CD4-positive, alpha-beta T cell treated with Interleukin-15 for 4 hours (primary cell): ENCODE measurements around the gene SLC22A4.

Source experiments
- DNase-seq: peaks from one replicate; pipeline ENCODE4 v3.0.0-alpha.2; 2020; ENCODE audit warnings: low spot score

The SLC22A4 gene

DNA sequence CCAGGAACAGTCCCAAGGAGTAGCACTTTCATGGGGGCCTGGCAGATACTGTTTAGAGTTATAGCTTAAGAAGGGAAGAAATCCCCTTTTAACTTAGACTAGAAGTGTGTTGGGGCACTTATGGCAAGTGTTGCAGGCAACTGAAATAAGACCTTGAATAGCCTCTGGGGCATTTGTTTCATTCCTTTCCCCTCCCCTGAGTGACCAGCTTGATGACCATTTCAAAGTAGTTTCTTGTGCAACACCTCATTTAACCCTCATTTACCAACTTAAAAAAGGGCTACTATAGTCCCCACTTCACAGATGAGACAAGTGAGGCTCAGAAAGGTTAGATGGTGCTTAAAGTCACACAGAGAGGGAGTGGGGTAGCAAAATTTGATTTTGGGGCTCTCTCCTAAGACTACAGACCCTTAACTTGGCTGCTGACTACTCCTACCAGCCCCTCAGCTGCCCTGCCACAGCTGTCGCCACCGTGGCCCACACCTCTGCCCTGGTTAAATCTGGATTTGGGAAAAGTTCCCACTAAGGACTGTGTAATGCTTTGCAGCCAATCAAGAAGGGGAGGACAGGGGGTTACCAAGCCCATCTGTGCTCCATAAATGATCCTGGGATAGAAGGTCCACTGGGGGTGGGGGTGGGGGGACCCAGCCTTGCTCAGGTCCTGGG is 31.2 kb upstream of the SLC22A4 start:
- DNase-seq = no peak

DNA sequence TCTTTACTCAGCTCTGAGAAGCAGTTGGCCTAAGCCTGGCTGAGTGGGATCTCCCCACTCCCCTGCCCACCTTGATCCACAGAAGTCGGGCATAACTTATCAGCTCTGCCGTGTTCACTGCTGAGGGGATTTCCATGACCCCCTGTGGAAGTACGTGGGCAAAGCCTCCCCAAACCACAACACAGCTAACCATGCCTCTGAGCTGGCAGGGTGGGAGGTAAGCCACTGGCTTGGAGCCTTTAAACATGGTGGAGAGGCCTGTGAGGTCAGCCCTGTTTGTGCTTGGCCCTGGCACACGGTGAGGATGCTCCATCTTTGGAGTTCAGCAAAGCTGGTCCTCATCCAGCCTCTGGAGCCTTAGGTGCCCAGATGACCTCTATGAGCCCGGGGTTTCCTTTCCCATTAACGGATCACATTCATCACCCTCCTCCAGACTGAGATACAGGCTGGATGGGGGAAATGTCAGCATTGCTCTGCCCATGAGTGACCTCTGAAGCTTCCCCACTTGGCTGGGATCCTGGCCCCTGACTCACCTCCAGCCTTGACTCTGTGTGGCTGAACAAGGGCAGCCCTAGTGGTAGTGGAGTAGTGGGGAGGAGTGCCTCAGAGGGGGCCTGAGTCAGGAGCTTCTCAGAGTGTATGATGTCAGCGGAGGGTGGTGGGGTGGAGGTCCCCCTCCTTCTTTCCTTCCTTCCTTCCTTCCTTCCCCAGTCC is 30.5 kb upstream of the SLC22A4 start:
- no peak for DNase-seq

DNA sequence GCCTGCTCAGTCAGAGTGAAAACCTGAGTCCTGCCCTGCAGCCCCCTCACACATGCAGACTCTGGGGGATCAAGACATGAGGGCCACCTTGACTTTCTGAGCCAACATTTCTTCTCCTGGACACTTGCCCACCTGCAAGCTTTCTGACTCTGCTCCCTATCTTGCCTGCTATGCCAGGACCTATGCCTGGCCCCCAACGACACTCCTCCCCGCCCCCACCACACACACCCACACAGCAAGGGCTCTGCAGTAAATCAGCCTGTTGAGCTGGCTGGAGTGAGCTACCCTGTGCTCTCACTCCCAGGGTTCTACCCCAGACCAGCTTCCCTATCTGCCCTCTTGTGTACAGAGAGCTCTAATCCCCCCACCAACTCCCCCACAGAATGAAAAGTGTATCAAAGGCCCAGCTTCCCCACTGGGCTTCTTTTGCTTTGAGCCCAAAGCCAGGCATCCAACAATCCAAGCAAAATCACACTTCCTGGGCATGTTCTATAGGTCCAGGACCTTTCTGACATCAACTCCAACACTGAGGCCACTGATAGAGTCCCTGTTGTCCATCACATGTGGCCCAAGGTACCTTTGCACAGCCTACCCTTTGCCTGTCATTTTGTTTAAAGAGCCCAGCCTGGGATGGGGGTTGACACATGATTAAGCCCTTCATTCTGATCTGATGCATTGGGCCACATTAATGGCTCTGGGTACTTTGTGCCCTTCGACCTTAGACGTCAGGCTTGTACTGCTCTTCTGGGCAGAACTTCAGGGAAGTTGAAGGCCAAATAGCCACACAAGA is 29.5 kb upstream of the SLC22A4 start:
- no peak for DNase-seq

DNA sequence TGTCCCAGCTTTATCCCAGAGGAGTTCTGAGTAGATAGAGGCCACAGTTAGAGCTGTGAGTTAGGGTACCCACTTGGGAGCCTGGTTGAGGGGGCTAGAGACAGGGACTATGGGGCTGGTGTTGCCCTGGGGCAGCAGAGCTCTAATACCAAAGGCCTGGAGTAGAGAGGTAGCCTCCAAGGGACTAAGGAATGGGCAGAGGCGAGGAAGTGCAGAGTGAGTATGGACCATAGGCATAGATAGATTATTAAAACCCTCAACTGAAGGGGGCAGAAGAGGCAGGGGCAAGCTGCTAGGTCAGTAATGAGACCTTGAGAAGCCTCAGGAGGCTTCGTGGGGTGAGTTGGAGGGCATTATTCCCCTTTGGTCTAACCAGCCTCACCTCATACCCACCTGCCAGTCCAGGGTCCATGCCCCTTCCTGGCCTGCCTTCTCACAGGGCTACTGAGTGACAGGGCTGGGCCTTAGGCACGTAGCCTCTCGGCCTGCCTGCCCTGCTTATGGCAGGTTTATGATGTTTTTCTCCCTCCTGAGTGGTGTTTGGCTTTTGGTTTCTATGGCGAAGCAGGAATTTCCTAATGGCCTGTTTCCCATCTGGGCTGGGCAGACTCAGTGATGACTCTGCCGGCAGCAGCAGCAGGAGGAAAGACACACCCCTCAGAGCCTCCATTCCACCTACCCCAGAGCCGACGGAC is 28.7 kb upstream of the SLC22A4 start:
- DNase-seq = no peak

DNA sequence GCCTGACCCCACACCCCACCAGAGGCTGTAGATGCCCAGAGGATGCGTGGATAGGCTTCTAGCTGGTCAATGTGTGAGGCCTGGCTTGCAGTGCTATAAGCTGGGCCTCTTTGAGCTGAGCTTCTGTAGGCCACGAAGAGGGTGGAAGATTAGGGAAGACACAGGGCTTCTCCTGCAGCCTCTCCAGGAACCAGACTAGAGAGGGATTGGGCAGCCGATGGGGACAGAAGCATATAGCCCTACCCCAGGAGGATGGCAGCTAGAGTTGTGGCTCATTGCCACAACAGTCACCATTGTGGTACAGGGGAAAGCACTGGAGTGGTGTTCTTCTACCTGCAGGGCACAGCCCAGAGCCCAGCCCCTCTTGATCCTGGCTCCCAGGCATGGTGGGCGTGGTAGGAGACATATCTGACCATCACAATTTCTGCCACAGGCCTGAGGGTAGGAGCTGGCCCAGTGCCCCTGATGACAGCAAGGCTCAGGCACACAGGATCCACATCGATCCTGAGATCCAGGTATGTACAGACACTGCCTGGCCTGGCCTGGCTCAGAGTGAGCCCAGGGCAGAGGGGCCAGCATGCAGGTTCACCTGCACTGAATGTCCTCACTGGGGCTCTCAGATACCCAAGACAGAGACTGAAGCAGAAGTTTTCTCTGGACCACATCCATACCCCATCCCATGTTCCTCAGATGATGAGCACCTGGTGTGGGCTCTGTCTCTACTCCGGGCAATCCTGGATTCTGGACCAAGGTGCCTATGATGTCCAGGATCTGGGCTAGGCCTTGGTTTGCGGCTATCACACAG is 28.0 kb upstream of the SLC22A4 start:
- no peak for DNase-seq

DNA sequence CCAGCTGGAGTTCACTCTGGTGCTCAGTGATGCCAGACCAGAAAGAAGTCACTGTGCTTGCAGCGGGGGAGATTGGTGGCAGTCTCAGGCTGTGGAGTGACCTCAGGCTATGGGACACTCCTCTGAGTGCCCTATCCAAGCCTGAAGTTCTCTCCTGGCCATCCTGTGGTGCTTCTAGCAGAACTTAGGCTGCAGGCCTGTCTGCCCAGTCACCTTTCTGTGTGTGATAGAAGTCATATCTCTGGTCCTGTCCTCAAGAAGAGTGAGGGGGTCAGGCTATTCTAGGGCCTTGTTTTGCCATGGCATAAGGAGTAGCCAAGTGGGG is 27.4 kb upstream of the SLC22A4 start:
- no peak for DNase-seq

DNA sequence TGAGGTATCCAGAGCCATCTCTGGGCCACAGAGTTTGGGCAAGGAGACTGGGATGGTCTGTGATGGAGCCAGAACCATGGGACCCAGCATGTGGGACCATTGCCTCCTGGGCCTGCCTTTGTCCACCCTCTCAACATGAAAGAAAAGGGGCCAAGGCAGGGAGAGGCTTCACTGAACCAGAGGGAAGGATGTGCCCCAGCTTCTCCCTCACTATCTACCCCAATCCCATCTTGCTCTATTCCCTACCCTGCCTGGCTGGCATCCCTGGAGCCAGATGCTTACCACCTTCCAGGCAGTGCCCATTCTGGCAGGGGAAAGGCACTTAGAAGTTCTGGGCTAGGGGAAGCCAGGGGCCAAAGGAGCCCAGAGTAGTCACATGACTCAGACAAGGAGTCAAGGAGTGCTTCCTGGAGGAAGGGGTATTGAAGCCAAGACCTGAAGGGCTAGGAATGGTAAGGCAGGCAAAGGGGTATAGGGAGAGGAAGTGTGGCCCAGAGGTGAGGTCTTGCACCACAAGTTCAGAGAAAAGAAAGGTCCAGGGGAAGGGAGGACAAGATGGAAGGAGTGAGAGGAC is 26.9 kb upstream of the SLC22A4 start:
- DNase-seq = no peak

DNA sequence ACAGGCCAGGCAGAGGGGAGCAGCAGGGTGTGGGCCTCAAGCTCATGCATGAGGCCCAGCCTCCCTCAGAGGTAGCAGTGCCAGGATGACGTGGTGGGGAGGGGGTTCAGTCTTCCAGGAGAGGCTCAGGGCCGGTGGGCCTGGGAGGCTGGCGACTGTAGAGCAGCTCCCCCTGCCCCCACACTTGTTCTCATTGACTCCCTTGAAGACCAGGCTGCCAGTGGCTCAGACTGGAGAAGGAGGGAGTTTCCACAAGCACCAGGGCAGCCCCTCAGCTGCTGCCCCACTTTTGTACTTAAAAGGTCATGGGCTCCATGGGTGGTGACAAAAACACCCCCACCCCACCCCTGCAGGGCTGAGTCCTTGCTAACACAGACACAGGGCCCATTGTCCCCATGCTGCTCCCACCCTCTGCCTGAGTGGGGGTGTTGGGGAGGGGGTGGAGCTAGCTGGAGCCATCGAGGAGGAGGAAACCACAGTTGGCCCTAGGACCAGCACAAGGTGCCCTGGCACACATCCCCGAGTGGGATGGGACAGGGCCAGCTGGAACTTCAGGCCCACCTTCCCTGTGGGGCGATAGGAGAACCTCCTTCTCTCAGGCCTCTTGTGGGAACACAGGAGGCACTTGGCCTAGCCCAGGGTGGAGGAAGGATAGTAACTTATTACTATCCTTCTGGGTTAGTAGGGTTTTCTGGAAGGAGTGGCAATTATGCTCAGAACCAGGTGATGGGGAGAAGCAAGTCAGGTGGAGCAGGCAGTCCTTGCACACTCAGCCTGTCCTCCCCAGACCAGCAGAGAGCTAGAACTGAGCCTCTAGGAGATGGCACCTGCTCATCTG is 26.0 kb upstream of the SLC22A4 start:
- no peak for DNase-seq

DNA sequence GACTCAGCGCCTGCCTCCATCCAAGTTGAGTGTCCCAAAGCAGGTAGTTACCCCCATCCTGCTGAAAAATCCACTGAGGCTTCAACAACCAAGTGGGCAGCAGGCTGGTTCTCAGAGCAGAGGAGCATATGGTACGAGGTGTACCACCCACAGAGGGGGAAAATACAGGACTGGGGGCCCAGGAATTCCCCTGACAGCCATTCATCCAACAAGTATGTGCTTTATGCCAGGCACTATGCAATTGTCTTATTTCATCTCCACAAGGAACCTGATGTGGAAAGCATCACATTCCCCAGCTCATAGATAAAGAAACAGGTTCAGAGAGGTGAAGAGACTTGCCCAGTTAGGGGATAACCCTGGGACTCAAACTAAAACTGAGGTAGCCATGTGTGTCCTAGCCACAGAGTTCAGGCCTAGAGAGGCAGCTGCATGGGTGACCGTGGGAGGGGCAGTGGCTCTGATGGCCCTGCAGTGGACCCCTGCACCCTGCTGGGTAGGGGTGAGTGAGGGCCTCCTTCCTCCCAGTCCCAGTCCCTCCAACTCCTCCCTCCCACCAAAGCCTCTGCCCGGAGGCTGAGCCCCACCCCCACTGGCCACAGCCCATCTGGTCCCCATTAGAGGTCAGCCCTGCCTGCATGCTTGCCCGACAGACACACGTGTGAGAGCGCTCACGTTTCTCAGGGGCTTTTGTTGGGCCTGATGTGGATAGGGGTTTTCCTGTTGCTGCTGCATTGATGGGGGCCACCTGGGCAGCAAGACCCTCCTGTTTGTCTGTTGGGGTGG is 25.2 kb upstream of the SLC22A4 start:
- no peak for DNase-seq

DNA sequence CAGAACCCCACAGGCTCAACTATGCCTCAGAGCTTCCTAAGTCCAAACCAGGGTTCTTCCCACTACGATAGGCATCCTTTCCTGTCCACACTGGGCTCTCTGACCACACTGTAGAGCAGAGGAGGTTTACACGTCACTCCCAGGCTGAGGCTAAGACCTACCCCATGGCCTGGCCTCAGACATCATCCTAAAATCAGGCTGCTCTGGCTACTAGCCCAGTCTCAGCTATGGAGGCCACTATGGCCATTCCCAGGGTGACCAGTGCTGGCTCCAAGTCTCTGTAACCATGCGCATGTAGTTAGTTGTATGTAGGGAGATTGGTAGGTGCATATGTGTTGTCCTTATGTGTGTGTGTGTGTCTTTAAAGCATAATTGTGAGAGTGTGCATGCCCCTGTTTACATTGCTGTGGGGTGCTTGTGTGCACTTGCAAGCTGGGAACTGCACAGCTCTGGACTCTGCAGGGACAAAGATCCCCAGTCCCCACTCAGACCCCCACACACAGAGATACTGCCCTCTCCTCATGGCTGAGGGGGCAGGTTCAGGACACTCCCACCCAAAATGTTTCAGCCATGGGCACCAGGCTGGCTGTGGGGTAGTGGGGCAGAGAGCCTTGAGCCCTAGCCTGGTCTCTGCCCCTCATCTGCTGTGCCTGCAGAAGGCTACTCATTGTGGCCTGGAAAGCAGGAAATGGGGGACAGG is 24.4 kb upstream of the SLC22A4 start:
- no peak for DNase-seq

DNA sequence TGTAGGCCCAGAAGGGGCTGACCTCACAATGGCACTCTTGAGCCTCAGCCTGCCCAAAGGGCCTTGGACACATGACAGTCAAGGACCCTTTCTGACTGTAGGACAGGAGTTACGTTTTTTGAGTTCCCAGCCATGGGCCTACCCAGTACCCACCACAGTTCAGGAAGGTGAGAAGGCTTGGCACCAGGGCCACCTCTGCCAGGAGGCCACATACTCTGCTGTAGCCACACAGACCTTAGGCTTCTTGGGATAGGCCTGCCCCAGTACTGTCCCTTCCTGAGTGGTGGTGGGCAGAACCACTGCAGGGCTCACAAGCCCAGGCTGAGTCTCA is 23.9 kb upstream of the SLC22A4 start:
- no peak for DNase-seq

DNA sequence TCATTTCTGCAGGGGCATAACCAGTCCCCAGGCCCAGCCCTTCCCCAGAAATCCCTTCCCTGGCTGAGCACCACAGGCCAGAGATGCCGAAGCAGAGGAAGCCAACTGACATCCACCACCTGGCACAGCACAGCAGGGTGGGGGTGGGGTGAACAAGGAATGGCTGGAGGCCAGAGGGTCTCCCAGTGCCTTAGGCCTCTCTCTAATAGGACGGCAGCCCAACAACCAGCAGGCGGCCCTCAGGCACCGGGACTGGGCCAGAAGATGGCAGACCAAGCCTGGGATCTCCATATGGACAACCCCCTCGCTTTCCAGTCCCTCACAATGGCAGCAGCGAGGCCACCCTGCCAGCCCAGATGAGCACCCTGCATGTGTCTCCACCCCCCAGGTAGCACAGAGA is 23.5 kb upstream of the SLC22A4 start:
- DNase-seq = no peak

DNA sequence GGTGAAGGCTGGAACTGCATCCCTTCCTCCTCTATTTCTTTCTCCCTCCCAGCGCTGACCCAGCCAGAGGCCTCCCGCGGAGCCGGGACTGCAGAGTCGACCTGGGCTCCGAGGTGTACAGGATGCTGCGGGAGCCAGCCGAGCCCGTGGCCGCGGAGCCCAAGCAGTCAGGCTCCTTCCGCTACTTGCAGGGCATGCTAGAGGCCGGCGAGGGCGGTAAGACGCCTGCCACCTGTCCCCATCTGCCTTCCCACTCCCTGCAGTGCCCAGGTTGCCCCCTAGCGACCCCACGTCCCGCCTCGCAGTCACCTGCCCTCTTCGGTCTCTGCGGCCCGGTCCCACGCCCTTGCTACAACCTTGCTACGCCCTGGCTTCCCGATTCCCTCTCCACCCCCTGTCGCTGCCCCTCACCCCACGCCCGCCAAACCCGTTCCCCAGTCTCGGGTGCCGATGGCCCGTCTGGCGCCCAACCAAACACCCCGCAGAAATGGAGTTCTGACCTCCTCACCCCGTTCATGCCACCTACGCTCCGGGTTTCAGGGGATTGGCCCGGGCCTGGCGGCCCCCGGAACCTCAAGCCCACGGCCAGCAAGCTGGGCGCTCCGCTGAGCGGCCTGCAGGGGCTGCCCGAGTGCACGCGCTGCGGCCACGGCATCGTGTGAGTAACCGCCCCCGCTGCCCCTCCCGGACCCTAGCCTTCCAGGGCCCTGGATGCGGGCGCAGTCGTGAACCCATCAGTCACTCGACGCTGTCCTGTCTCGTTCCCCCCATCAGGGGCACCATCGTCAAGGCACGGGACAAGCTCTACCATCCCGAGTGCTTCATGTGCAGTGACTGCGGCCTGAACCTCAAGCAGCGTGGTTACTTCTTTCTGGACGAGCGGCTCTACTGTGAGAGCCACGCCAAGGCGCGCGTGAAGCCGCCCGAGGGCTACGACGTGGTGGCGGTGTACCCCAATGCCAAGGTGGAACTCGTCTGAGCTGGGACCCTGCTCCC is 22.6 kb upstream of the SLC22A4 start:
- no peak for DNase-seq

DNA sequence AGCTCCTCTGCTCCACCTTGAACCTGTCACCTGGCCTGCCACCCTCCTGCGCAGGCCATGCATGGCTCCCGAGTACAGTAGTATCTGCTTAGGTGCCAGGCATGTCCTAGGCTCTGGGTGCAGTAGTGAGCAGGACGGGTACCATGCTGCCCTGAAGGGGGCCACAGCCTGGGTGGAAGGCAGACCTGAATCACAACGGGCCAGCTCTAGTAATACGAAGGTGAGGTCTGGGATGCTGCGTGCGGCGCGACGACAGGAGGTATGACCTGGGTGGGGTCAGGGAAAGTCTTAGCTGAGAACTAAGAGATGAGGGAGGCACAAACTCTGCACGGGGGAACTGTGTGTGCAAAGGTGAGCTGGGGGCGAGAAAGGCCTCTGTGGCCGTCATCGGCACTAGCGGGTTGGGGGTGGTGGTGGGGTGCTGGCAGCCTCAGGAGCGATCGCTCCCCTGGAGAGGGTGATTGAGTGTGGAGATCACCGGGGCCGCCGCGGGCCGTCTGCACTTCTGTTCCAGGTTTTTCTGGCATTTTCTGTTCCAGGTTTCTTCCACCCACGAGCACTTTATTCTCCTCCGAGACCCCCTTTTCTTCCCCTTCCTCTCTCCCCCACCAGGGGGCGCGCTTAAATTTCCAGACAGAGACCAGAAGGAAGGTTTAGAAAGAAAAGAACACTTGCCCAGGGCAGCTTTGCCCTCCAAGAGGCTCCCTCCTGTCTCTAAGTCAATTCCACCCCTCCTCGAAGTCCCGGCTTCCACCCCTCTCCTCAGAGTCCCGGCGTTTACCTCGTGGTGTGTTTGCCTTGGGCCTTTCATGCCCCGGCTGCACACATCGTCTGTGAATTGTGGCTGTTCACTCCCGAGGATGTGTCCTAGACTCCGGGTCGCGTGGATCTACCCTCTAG is 21.6 kb upstream of the SLC22A4 start:
- peak; percentile 64 for DNase-seq

DNA sequence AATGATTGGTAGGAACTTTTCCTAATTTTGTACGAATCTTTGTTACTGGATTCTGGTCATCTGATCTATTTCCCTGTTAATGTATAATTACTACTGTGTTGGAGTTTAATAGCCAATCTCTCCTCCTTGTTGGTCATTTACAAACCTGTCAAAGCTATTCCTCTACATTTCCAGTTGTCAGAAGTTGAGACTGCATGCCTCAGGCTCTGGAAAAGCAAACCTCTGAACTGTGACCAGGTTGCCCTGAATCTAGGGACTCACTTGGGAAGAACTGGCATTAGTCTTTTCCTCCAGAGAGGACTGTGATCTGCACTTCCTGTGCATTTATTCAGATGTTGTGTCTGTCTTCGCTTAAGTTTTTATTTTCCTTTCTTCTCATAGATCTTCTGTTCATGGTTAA is 20.6 kb upstream of the SLC22A4 start:
- DNase-seq = no peak

DNA sequence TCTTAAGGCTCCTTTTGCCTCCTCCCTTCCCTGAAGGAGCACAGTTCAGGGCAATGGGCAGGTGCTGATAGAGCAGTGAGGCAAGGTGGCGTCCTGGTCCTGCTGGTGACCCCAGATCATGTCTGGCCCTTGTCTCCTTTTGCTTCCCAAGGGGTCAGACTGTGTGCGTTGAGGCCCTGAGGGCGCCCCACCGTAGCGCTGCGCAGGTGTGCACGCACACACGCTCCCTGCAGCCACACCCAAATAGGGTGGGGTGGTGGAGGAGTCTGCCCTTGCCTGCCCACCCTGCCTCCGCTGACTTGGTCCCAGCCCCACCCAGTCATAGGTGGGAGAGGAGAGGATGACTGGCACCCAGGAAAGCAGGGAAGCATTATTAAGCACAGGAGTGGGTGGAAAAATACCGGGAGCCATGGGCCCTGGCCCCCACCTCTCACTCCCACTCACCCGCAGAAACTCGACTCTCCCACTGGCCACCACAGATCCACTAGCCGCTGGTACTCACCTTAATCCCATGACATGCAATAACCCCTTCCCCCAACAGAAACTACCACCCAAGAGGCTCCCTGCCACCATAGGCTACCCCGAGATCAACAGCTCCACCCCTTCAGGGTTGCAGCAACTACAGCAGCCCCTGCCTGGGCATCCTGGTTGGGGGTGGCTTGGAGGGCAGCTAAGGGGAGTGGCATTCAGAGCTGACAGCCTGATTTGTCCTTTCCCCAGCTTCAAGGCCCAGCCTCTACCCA is 20.0 kb upstream of the SLC22A4 start:
- no peak for DNase-seq
